Stimulated activated naive CD8-positive, alpha-beta T cell treated with anti-CD3 and anti-CD28 coated beads, Interleukin-15, amount 100 ng/mL, for 72 hours (primary cell): Measurements from ENCODE around the gene NRF1.
"Not testable (repeated sequence)": the region's sequence is repeated elsewhere in the genome, so short reads cannot be mapped to it uniquely, and the experiment has no call there.

Experiments used
- ATAC-seq: fragments of 150-1000 bp; cut with Tn5 transposase; 2 replicates; pipeline ENCODE4 v1.10.0; 2021; ENCODE audit warnings: mild to moderate bottlenecking, moderate library complexity
- DNase-seq, 2 donors: peaks; one replicate each; pipeline ENCODE4 v3.0.0; 2021 to 2022
- H3K27ac Mint-ChIP-seq, 2 donors: one replicate each; pipeline ENCODE4 v1.8.0; 2022; ENCODE audit warnings: mild to moderate bottlenecking in 2 of 2, mixed read lengths in 2 of 2, moderate library complexity in 2 of 2
- H3K27me3 Mint-ChIP-seq: one replicate; pipeline ENCODE4 v1.8.0; 2022; ENCODE audit warnings: mixed read lengths
- H3K4me1 Mint-ChIP-seq: one replicate; pipeline ENCODE4 v1.8.0; 2022; ENCODE audit warnings: mild to moderate bottlenecking, mixed read lengths
- H3K4me3 Mint-ChIP-seq, 2 donors: one replicate each; pipeline ENCODE4 v1.8.0; 2022; ENCODE audit warnings: mild to moderate bottlenecking in 2 of 2, mixed read lengths in 2 of 2, moderate library complexity in 1 of 2
- H3K9me3 Mint-ChIP-seq, 2 donors: one replicate each; pipeline ENCODE4 v1.8.0; 2022; ENCODE audit warnings: mixed read lengths in 2 of 2

NRF1 gene

DNA sequence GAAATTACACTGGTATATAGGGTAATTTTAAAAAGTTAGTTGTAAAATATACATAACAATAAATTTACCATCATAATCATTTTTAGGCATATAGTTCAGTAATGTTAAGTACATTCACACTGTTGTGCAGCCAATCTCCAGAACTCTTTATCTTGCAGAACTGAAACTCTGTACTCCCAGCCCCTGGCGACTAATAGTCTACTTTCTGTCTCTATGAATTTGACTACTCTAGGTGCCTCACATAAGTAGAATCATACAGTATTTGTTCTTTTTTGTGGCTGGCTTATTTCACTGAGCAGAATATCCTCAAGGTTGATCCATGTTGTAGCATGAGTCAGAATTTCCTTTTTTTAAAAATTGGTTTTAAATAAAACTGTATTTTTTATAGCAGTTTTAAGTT is 41.4 kb downstream of the NRF1 start:
- no peak for DNase-seq
- no peaks in the 10 kb centered on the region for H3K9me3 Mint-ChIP-seq
- H3K4me3 Mint-ChIP-seq: no peak overlapping the region
- peaks cover 48% of the 10 kb centered on the region for H3K4me1 Mint-ChIP-seq
- no peaks in the 10 kb centered on the region for H3K27me3 Mint-ChIP-seq
- H3K27ac Mint-ChIP-seq: no peak overlapping the region
- peak; percentile 81 for ATAC-seq

DNA sequence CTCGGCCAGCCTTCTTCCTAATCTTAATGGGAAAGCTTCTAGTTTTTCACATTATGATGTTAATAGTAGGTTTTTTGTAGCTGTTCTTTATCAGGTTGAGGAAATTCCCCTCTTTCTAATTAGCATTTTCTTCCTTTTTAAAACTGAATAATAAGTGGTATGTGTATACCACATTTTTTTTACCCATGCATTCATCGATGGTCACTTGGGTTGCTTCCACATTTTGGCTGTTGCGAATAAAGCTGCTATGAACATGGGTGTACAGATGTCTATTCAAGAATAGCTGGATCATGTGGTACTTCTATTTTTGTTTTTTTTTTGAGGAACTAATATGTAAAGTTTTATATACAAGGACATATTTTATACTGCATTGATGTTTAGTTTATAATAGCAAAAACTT is 44.3 kb downstream of the NRF1 start:
- H3K27me3 Mint-ChIP-seq: no peaks in the 10 kb centered on the region
- H3K4me1 Mint-ChIP-seq: peaks cover 25% of the 10 kb centered on the region
- no peak overlapping the region for H3K4me3 Mint-ChIP-seq
- DNase-seq (no peak), ATAC-seq (no peak)
- H3K27ac Mint-ChIP-seq: no peak overlapping the region
- H3K9me3 Mint-ChIP-seq: peaks cover 5 to 8% of the 10 kb centered on the region in 2 donors

DNA sequence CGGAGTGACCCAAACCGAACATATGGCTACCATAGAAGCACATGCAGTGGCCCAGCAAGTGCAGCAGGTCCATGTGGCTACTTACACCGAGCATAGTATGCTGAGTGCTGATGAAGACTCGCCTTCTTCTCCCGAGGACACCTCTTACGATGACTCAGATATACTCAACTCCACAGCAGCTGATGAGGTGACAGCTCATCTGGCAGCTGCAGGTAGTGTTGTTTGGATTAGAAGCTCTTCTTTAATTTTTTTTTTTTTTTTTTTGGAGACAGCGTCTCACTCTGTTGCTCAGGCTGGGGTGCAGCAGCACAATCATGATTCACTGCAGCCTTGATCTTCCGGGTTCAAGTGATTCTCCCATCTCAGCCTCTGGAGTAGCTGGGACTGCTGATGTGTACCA is 45.8 kb downstream of the NRF1 start:
- no peak overlapping the region for H3K27ac Mint-ChIP-seq
- H3K27me3 Mint-ChIP-seq: no peaks in the 10 kb centered on the region
- H3K4me1 Mint-ChIP-seq: peaks cover 25% of the 10 kb centered on the region
- DNase-seq (no peak), ATAC-seq (no peak)
- no peak overlapping the region for H3K4me3 Mint-ChIP-seq
- peaks cover 18 to 20% of the 10 kb centered on the region in 2 donors for H3K9me3 Mint-ChIP-seq

DNA sequence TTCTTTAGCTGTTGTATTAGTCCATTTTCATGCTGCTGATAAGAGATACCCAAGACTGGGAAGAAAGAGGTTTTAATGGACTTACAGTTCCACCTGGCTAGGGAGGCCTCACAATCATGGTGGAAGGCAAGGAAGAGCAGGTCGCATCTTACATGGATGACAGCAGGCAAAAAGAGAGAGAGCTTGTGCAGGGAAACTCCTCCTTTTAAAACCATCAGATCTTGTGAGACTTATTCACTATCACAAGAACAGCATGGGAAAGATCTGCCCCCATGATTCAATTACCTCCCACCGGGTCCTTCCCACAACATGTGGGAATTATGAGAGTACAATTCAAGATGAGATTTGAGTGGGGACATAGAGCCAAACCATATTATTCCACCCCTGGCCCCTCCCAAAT is 48.4 kb downstream of the NRF1 start:
- ATAC-seq, DNase-seq, H3K27me3 Mint-ChIP-seq, H3K4me3 Mint-ChIP-seq, H3K27ac Mint-ChIP-seq: not testable (repeated sequence)
- Mint-ChIP-seq H3K9me3 (peaks cover 19 to 21% of the 10 kb centered on the region in 2 donors), H3K4me1 (peaks cover 15% of the 10 kb centered on the region)

DNA sequence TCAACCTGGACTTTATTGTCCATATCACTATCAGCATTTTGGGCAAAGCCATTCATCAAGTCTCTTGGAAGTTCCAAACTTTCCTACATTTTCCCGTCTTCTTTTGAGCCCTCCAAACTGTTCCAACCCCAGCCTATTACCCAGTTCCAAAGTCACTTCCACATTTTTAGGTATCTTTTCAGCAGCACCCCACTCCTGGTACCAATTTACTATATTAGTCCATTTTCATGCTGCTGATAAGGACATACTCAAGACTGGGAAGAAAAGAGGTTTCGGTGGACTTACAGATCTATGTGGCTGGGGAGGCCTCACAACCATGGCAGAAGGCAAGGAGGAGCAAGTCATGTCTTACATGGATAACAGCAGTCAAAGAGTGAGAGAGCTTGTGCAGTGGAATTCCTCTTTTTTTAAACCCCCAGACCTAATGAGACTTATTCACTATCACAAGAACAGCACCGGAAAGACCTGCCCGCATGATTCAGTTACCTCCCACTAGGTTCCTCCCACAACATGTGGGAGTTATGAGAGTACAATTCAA is 50.2 kb downstream of the NRF1 start:
- Mint-ChIP-seq H3K9me3 (peaks cover 19 to 21% of the 10 kb centered on the region in 2 donors), H3K4me3 (no peak overlapping the region), H3K4me1 (peaks cover 11% of the 10 kb centered on the region), H3K27ac (no peak overlapping the region), H3K27me3 (no peaks in the 10 kb centered on the region)
- no peak for DNase-seq
- no peak for ATAC-seq

DNA sequence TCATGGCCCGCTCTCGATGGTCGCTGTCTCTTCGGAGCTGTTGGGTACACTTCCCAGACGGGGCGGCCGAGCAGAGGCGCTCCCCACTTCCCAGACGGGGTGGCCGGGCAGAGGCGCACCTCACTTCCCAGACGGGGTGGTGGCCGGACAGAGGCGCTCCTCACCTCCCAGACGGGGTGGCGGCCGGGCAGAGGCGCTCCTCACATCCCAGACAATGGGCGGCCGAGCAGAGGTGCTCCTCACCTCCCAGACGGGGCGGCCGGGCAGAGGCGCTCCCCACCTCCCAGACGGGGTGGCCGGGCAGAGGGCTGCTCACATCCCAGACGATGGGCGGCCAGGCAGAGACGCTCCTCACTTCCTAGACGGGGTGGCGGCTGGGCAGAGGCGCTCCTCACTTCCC is 51.7 kb downstream of the NRF1 start:
- H3K4me3 Mint-ChIP-seq, DNase-seq, ATAC-seq: not testable (repeated sequence)

DNA sequence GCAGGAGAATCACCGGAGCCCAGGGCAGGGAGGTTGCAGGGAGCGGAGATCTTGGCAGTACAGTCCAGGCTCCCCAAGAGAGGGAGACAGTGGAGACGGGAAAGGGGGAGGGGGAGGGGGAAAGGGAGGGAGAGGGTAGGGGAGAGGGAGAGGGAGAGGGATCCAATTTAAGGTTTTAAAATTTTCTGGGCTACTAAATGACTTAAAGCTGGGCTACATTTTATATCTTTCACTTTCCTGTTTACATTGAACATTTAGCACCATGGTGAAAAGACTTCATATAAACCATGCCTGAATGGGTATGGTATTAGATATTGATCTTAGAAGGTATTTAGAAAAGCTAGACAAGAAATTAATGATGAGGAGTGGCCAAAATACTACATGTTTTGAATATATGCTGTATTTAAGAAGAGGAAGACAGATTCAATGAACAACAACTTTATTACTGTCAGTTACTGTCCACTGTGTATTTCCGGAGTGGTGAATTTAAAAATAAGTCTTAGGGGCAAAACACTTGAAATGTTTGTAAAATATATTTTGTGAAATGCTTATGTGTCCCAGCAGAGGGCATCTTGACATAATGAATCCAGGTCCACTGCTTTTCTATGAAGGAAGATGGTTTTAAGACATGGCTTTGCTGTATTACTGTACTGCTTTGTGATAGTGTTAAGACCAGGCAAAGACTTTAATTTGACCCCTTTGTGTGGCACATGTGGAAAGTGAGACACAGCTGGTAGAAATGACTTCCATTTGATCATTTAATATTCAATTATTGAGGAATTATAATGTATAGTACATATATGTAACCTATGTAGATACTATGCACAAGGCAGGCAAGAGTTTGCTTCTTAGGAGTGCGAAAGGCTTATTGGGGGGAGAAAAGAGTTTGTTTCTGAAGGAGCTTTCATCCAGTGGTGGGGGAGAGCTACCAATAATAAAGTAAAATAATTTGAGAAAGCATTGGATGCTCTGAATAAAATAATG is 52.8 kb downstream of the NRF1 start:
- DNase-seq: no peak
- Mint-ChIP-seq H3K27me3 (no peaks in the 10 kb centered on the region), H3K4me3 (no peak overlapping the region), H3K4me1 (peaks cover 11% of the 10 kb centered on the region), H3K27ac (no peak overlapping the region), H3K9me3 (peaks cover 19 to 21% of the 10 kb centered on the region in 2 donors)
- ATAC-seq: peak; percentile 33

More for the DNA sequence above, 51.7 kb downstream of the NRF1 start:
- H3K9me3 Mint-ChIP-seq: peaks cover 19 to 21% of the 10 kb centered on the region in 2 donors
- H3K4me1 Mint-ChIP-seq: peaks cover 11% of the 10 kb centered on the region
- not testable (repeated sequence) for H3K27ac Mint-ChIP-seq, H3K27me3 Mint-ChIP-seq

DNA sequence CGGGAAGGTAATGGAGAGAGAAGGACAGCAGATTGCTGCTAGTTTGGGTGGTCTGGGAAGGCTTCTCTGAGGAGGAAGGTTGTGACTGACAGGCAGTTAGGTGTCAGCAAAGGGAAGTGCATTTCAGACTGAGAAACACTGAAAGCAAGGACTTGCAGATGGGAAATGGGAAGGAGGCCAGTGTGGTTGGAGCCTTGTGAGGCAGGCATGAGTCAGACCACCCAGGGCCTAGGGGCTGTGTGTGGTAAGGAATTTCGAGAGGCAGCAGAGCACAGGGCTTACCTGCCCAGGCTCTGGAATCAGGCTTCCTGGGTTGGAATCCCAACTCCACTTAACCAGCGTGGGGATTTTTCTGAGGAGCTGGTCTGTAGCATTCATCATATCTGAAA is 53.5 kb downstream of the NRF1 start:
- ATAC-seq (no peak), DNase-seq (no peak)
- peaks cover 14% of the 10 kb centered on the region in 2 donors for H3K9me3 Mint-ChIP-seq
- peaks cover 11% of the 10 kb centered on the region for H3K4me1 Mint-ChIP-seq
- no peak overlapping the region for H3K27ac Mint-ChIP-seq
- H3K4me3 Mint-ChIP-seq: no peak overlapping the region
- H3K27me3 Mint-ChIP-seq: no peaks in the 10 kb centered on the region

DNA sequence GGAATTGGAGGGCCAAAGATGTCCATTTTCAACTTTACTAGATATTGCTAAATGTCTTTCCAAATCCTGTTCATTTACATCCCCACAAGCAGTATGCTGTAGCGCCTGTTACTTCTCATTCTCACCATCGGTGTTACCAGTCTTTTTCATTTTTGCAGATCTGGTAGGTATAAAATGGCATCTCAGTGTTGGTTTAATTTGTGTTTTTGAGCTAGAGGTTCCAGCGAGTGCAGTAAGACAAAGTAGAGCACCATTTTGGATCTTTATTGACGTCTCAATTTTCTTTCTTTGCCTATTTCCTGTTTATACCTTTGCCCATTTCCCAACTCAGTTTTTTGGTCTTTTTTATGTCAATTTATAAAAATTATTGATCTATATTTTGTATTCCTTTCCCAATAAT is 55.6 kb downstream of the NRF1 start:
- Mint-ChIP-seq H3K9me3 (peaks cover 4% of the 10 kb centered on the region in 2 donors), H3K27ac (no peak overlapping the region), H3K4me1 (peaks cover 11% of the 10 kb centered on the region), H3K27me3 (no peaks in the 10 kb centered on the region), H3K4me3 (no peak overlapping the region)
- DNase-seq (no peak), ATAC-seq (no peak)

DNA sequence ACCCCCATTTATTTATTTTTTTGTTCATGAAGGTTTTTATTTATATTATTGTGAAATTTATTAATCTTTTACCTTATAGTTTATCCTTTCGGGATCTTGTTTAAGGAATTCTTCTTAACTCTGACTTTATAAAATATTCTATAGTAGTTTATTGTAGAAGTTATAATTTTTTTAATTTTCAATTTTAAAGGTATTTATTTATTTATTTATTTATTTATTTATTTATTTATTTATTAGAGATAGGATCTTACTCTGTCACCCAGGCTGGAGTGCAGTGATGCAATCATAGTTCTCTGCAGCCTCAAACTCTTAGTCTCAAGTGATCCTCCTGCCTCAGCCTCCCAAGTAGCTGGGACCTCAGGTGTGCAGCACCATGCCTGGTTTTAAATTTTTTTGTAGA is 56.0 kb downstream of the NRF1 start:
- no peak overlapping the region for H3K27ac Mint-ChIP-seq
- DNase-seq (no peak), ATAC-seq (no peak)
- no peaks in the 10 kb centered on the region for H3K9me3 Mint-ChIP-seq
- H3K27me3 Mint-ChIP-seq: no peaks in the 10 kb centered on the region
- H3K4me1 Mint-ChIP-seq: peaks cover 11% of the 10 kb centered on the region
- H3K4me3 Mint-ChIP-seq: no peak overlapping the region

DNA sequence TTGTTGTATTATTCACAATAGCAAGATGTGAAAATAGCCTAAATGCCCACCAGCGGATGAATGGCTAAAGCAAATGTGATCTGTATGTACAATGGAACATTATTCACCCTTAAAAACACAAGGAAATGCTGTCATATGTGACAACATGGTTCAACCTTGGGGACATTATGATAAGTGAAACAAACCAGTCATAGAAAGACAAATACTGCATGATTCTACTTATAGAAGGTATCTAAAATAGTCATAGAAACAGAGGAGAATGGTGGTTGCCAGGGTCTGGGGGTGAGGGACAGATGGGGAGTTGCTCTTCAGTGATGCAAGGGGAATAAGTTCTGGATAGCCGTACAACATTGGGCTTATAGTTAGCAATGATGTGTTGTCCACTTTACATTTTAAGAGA is 58.4 kb downstream of the NRF1 start:
- no peak overlapping the region for H3K27ac Mint-ChIP-seq
- DNase-seq: no peak
- H3K27me3 Mint-ChIP-seq: no peaks in the 10 kb centered on the region
- H3K9me3 Mint-ChIP-seq: no peaks in the 10 kb centered on the region
- H3K4me3 Mint-ChIP-seq: no peak overlapping the region
- no peak for ATAC-seq
- H3K4me1 Mint-ChIP-seq: peaks cover 3% of the 10 kb centered on the region

DNA sequence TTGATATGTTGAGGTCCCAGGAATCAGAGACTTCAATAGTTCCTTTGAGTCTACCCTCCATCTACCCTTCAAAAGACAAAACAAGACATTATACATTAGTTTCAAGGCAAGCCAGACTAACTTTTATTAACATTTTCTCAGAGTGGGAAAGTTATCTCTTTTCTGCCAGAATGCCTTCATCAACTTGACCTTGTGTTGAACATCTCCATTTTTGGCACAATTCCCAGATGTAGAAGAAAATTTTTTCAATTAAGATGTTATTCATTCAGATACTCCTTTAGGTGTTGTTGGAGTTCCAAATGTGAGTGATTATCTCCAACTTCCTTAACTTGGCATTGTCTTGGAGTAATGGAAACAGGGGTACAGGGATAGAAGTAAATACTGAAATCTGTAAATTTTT is 59.1 kb downstream of the NRF1 start:
- DNase-seq (no peak), ATAC-seq (no peak)
- H3K9me3 Mint-ChIP-seq: no peaks in the 10 kb centered on the region
- no peak overlapping the region for H3K4me3 Mint-ChIP-seq
- H3K4me1 Mint-ChIP-seq: no peaks in the 10 kb centered on the region
- no peak overlapping the region for H3K27ac Mint-ChIP-seq
- no peaks in the 10 kb centered on the region for H3K27me3 Mint-ChIP-seq

DNA sequence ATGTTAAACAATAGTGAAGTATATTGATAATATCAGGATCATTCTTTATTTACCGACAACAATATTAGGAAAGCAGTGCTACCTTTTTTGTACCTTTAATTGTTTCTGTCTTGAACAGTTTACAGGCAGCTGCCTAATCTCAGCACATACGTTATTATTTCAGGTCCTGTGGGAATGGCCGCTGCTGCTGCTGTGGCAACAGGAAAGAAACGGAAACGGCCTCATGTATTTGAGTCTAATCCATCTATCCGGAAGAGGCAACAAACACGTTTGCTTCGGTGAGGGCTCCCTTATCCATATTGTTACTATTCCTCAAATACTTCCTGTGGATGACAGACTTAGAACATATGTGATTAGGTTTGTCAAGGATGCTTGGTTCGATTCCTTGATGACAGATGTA is 59.7 kb downstream of the NRF1 start:
- ATAC-seq (no peak), DNase-seq (no peak)
- no peak overlapping the region for H3K27ac Mint-ChIP-seq
- no peaks in the 10 kb centered on the region for H3K4me1 Mint-ChIP-seq
- H3K27me3 Mint-ChIP-seq: no peaks in the 10 kb centered on the region
- no peaks in the 10 kb centered on the region for H3K9me3 Mint-ChIP-seq
- H3K4me3 Mint-ChIP-seq: no peak overlapping the region

DNA sequence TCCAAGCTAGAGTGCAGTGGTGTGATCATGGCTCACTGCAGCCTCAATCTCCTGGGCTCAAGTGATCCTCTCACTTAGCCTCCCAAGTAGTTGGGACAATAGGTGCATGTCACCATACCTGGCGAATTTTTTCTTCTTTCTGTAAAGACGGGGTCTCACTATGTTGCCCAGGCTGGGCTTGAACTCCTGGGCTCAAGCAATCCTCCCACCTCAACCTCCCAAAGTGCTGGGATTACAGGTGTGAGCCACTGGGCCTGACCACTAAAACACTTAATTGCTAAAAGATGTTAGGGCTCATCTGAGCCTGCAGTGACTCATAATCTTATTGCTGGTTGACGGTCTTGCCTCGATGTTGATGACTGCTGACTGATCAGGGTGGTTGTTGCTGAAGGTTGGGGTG is 63.0 kb downstream of the NRF1 start:
- not testable (repeated sequence) for ATAC-seq, H3K9me3 Mint-ChIP-seq, H3K4me3 Mint-ChIP-seq, DNase-seq, H3K4me1 Mint-ChIP-seq, H3K27ac Mint-ChIP-seq, H3K27me3 Mint-ChIP-seq

DNA sequence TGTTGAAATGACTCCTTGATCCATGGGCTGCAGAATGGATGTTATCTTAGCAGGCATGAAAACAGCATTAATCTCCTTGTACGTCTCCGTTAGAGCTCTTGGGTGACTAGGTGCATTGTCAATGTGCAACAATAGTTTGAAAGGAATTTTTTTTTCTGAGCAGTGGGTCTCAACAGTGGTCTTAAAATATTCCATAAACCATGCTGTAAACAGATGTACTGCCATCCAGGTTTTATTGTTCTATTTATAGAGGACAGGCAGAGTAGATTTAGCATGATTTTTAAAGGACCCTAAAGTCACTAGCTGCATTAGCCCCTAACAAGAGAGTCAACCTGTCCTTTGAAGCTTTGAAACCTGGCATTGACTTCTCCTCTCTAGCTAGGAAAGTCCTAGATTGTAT is 64.0 kb downstream of the NRF1 start:
- no peak overlapping the region for H3K4me3 Mint-ChIP-seq
- H3K4me1 Mint-ChIP-seq: no peaks in the 10 kb centered on the region
- no peaks in the 10 kb centered on the region for H3K9me3 Mint-ChIP-seq
- DNase-seq: no peak
- ATAC-seq: no peak
- H3K27ac Mint-ChIP-seq: no peak overlapping the region
- H3K27me3 Mint-ChIP-seq: no peaks in the 10 kb centered on the region

DNA sequence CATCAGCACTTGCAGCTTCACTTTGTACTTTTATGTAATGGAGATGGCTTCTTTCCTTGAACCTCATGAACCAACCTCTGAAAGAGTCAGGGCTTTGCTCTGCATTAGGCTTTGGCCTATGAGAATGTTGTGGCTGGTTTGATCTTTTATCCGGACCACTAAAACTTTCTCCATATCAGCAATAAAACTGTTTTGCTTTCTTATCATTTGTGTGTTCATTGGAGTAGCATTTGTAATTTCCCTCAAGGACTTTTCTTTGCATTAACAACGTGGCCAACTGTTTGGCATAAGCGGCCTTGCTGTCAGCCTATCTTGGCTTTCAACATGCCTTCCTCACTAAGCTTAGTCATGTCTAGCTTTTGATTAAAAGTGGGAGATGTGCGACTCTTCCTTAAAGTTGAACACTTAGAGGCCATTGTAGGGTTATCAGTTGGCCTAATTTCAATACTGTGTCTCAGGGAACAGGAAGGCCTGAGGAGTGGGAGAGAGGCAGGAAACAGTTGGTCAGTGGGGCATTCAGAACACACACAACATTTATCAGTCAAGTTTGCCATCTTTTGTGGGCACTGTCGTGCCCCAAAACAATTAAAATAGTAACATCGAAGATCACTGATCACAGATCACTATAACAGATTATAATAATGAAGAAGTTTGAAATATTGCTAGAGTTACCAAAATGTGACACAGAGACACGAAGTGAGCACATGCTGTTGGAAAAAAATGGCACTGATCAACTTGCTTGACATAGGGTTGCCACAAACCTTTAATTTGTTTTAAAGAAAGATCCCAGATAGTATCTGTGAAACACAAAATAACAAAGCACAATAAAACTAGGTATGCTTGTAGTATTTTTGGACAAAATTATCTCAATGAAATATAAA is 64.7 kb downstream of the NRF1 start:
- Mint-ChIP-seq H3K4me1 (no peaks in the 10 kb centered on the region), H3K27me3 (no peaks in the 10 kb centered on the region), H3K4me3 (no peak overlapping the region), H3K9me3 (no peaks in the 10 kb centered on the region), H3K27ac (no peak overlapping the region)
- DNase-seq: no peak
- no peak for ATAC-seq
